SK-N-SH (cell line): Measurements from ENCODE around the gene MGRN1. TPM values are rescaled to one million over a fixed set of nuclear protein-coding genes. Genes with fewer than 3 reads are reported as not detected.

Experiments used
- CTCF ChIA-PET: fragments of 300-600, 350-600 bp; formaldehyde crosslinking; extraction: SDS; loops from one replicate; lab custom pipeline; 2021; lab: Yijun Ruan, JAX
- POLR2A ChIA-PET: fragments of 350-600 bp; sonication (Branson Sonifier 250); formaldehyde crosslinking; extraction: SDS; loops from one replicate; lab custom pipeline; 2020; ENCODE audit warnings: antibody characterized with exemption, inconsistent platforms; lab: Yijun Ruan, JAX
- DNase-seq: peaks from one replicate; pipeline ENCODE4 v3.0.0; 2012
- H2AFZ ChIP-seq: fragments of 200-600 bp; sonication (generic); 2 replicates; pipeline ENCODE4 v1.8.1; 2016; ENCODE audit warnings: antibody characterized with exemption, mild to moderate bottlenecking, low read depth
- H3F3A ChIP-seq: fragments of 200-600 bp; sonication (generic); replicated peaks from 2 replicates; pipeline ENCODE3; 2016; ENCODE audit warnings: antibody characterized with exemption, mild to moderate bottlenecking; ENCODE audit not compliant: insufficient read depth
- H3K27ac ChIP-seq, 2 experiments: fragments of 200-500 bp in 1 of 2; fragments of 200-600 bp in 1 of 2; sonication (Bioruptor generic) in 1 of 2; sonication (generic), shearing (Covaris generic) in 1 of 2; 2 replicates each; pipeline versions ENCODE4 v1.5.1 to v1.6.1; 2014 to 2016; ENCODE audit warnings: low read depth in 2 of 2, inconsistent platforms in 1 of 2, low read length in 1 of 2, mild to moderate bottlenecking in 1 of 2, mixed read lengths in 1 of 2
- H3K27me3 ChIP-seq: fragments of 200-600 bp; sonication (generic), shearing (Covaris generic); 2 replicates; pipeline ENCODE4 v1.6.1; 2016; ENCODE audit warnings: mixed run types; ENCODE audit not compliant: insufficient read depth
- H3K36me3 ChIP-seq, 2 experiments: fragments of 200-500 bp in 1 of 2; fragments of 200-600 bp in 1 of 2; sonication (Bioruptor generic) in 1 of 2; sonication (generic) in 1 of 2; replicated peaks in 1 of 2; 2 replicates each; pipeline versions ENCODE3 to v1.5.1; 2014 to 2016; ENCODE audit warnings: low read length in 1 of 2, mild to moderate bottlenecking in 1 of 2; ENCODE audit not compliant: insufficient read depth in 2 of 2, control insufficient read depth in 1 of 2
- H3K4me1 ChIP-seq, 2 experiments: fragments of 200-500 bp in 1 of 2; fragments of 200-600 bp in 1 of 2; sonication (Bioruptor generic) in 1 of 2; sonication (generic), shearing (Covaris generic) in 1 of 2; 2 replicates each; pipeline versions ENCODE4 v1.5.1 to v1.6.1; 2014 to 2016; ENCODE audit warnings: low read depth in 1 of 2, low read length in 1 of 2, mixed run types in 1 of 2; ENCODE audit not compliant: insufficient read depth in 2 of 2, control insufficient read depth in 1 of 2
- H3K4me2 ChIP-seq: fragments of 200-600 bp; sonication (generic), shearing (Covaris generic); 2 replicates; pipeline ENCODE4 v1.6.1; 2017; ENCODE audit warnings: mixed run types
- H3K4me3 ChIP-seq, 2 experiments: fragments of 200-500 bp in 1 of 2; fragments of 200-600 bp in 1 of 2; sonication (Bioruptor generic) in 1 of 2; sonication (generic), shearing (Covaris generic) in 1 of 2; 2 replicates each; pipeline versions ENCODE4 v1.5.1 to v1.8.1; 2014 to 2016; ENCODE audit warnings: low read depth in 2 of 2, inconsistent platforms in 1 of 2, low read length in 1 of 2, mild to moderate bottlenecking in 1 of 2, mixed read lengths in 1 of 2, moderate library complexity in 1 of 2
- H3K79me2 ChIP-seq: fragments of 200-600 bp; sonication (generic); 2 replicates; pipeline ENCODE4 v1.8.1; 2017; ENCODE audit warnings: mild to moderate bottlenecking; ENCODE audit not compliant: insufficient read depth
- H3K9ac ChIP-seq: fragments of 200-600 bp; sonication (generic); 2 replicates; pipeline ENCODE4 v1.6.1; 2017; ENCODE audit warnings: mixed run types
- H3K9me2 ChIP-seq: fragments of 200-600 bp; sonication (generic); 2 replicates; pipeline ENCODE4 v1.6.1; 2017; ENCODE audit warnings: mixed run types
- H3K9me3 ChIP-seq: fragments of 200-600 bp; sonication (generic); 2 replicates; pipeline ENCODE4 v1.6.1; 2017; ENCODE audit warnings: mixed run types, mild to moderate bottlenecking, moderate library complexity
- H4K20me1 ChIP-seq: fragments of 200-600 bp; sonication (generic); 2 replicates; pipeline ENCODE4 v1.6.1; 2017; ENCODE audit warnings: mild to moderate bottlenecking, mixed run types; ENCODE audit not compliant: insufficient read depth
- IRF3 ChIP-seq: fragments of 150-350 bp; IDR thresholded peaks from 2 replicates; pipeline ENCODE4 v1.6.1; 2016; ENCODE audit warnings: mild to moderate bottlenecking, low read depth, low read length
- RXRA ChIP-seq: IDR thresholded peaks from 2 replicates; pipeline ENCODE4 v1.4.0; 2012; ENCODE audit warnings: low read depth, mild to moderate bottlenecking, borderline replicate concordance
- SIN3A ChIP-seq: IDR thresholded peaks from 2 replicates; pipeline ENCODE4 v1.6.1; 2012; ENCODE audit warnings: low read depth, mild to moderate bottlenecking, low read length, moderate library complexity, borderline replicate concordance
- USF1 ChIP-seq: IDR thresholded peaks from 2 replicates; pipeline ENCODE4 v1.4.0; 2012; ENCODE audit warnings: low read depth, borderline replicate concordance
- WGBS: methylation state at CpG from one replicate; pipeline ENCODE4 v1.1.6; 2017; ENCODE audit warnings: low lambda C conversion rate; 5-methylcytosine and 5-hydroxymethylcytosine counted together
- polyA plus RNA-seq, 3 experiments: library from polyadenylated mRNA; depleted of rRNA; stranded (reverse); fragments of >200 nt; gene quantifications; 2 replicates each; pipeline ENCODE4 v1.2.3, GENCODE V29; 2012
- TF ChIP-seq, protein P1 (sequence below): fragments of 200-600 bp; sonication (generic); IDR thresholded peaks from 2 replicates; pipeline ENCODE4 v1.6.1; 2017; ENCODE audit warnings: antibody characterized with exemption, mild to moderate bottlenecking, moderate library complexity
- TF ChIP-seq, protein P2 (sequence below): IDR thresholded peaks from 2 replicates; pipeline ENCODE4 v1.4.0; 2012; ENCODE audit warnings: low read depth, borderline replicate concordance

MGRN1 gene
- polyA plus RNA-seq, 1 of the 3 experiments (the other 2 are of a cell fraction), result 13.3 TPM

DNA sequence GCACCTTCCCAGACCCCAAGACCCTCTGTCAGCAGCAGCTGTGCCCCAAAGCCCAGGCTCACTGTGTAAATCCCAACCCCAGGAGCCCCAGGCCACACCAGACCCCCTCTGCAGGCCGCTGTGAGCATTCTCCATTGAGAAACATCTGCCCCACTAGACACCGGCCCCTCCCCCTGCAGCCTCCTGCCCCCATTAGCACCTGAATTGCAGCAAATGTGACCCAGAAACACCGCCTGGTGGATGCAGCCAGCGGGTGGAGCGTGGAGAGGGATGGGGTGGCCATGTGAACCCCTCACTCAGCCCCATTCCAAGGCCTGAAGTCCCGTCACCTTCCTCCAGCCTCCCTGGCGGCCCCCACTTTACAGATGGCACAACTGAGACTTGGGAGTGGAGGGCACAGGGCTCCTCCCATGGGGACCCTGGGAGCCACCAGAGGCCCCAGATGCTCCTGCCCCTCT, 12.1 kb upstream of the MGRN1 start:
- Histone ChIP-seq H3F3A (peaks cover 13% of the 10 kb centered on the region), H3K4me1 (peaks cover 13 to 27% of the 10 kb centered on the region in 2 experiments; a peak in 3 of 4 replicates), H3K4me2 (peak overlapping the region; percentile 88; the same call in 1 of the 2 replicates), H3K27ac (no peak overlapping the region), H3K9ac (no peak overlapping the region), H3K9me2 (no peaks in the 10 kb centered on the region), H3K9me3 (no peaks in the 10 kb centered on the region), H3K79me2 (peaks cover 51% of the 10 kb centered on the region), H3K4me3 (peak overlapping the region; percentile 6 to 94; a peak in 2 of 4 replicates), H3K36me3 (peaks cover 0 to 16% of the 10 kb centered on the region in 2 experiments), H4K20me1 (peaks cover 40% of the 10 kb centered on the region), H3K27me3 (no peaks in the 10 kb centered on the region), H2AFZ (no peak overlapping the region)
- TF ChIP-seq, protein P1, sequence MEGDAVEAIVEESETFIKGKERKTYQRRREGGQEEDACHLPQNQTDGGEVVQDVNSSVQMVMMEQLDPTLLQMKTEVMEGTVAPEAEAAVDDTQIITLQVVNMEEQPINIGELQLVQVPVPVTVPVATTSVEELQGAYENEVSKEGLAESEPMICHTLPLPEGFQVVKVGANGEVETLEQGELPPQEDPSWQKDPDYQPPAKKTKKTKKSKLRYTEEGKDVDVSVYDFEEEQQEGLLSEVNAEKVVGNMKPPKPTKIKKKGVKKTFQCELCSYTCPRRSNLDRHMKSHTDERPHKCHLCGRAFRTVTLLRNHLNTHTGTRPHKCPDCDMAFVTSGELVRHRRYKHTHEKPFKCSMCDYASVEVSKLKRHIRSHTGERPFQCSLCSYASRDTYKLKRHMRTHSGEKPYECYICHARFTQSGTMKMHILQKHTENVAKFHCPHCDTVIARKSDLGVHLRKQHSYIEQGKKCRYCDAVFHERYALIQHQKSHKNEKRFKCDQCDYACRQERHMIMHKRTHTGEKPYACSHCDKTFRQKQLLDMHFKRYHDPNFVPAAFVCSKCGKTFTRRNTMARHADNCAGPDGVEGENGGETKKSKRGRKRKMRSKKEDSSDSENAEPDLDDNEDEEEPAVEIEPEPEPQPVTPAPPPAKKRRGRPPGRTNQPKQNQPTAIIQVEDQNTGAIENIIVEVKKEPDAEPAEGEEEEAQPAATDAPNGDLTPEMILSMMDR, result peak; percentile 9; the same call in 1 of the 2 replicates
- TF ChIP-seq IRF3 (no peak), RXRA (no peak)
- ChIA-PET POLR2A (no interaction called here), CTCF (interaction anchor here (1.7 to 2.1 kb wide), 2 partner anchors 11 to 64 kb away, joined by 7 to 10 read pairs; partner anchors contain the start of gene MGRN1)
- DNase-seq, result peak; percentile 63
- WGBS, result 90% methylated on average over 7 of the region's 7 CpGs

DNA sequence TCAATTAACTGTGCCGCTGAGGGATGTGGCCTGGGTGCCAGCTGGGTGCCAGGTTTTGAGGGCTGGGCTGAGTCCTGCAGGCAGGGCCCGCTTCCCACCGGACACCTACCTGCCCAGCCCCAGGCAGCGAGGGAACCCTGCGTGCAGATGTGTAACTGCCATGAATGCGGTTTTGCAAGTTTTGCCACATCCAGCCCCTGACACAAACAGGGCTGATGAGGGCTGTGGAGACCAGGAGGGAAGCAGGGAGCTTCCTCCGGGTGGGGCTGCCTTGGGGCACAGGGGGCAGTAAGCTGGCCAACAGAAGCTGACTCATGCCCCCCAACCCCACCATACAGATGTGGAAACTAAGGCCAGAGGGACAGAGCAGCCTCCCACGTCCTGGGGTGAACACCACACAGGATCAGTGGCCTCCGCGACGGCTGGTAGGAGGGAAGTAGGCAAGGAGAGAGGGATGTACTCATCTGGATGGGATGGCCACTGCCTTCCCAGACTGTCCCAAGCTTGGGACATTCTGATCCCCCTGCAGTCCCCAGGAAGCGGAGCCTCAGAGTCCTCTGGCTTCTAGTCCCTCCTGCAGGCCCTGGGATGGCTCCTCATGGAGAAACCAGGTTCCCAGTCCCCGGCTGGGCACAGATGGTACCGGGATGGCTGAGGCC, 11.5 kb upstream of the MGRN1 start:
- Histone ChIP-seq H3K9me2 (no peaks in the 10 kb centered on the region), H4K20me1 (peaks cover 40% of the 10 kb centered on the region), H3K9ac (peak overlapping the region; percentile 80), H3K27ac (no peak overlapping the region; a peak in 1 of 4 replicates), H3K27me3 (no peaks in the 10 kb centered on the region), H3K4me1 (peaks cover 13 to 32% of the 10 kb centered on the region in 2 experiments; a peak in 3 of 4 replicates), H3K36me3 (peaks cover 0 to 14% of the 10 kb centered on the region in 2 experiments), H3F3A (peaks cover 13% of the 10 kb centered on the region), H3K4me2 (peak overlapping the region; percentile 88), H3K4me3 (peak overlapping the region; percentile 83 to 94), H2AFZ (no peak overlapping the region), H3K9me3 (no peaks in the 10 kb centered on the region), H3K79me2 (peaks cover 55% of the 10 kb centered on the region)
- peak; percentile 48 for DNase-seq
- ChIA-PET POLR2A (no interaction called here), CTCF (interaction anchor here (1.7 to 2.1 kb wide), 2 partner anchors 11 to 65 kb away, joined by 7 to 10 read pairs; partner anchors contain the start of gene MGRN1)
- WGBS, result 73% methylated on average over 8 of the region's 14 CpGs
- TF ChIP-seq, protein P2, sequence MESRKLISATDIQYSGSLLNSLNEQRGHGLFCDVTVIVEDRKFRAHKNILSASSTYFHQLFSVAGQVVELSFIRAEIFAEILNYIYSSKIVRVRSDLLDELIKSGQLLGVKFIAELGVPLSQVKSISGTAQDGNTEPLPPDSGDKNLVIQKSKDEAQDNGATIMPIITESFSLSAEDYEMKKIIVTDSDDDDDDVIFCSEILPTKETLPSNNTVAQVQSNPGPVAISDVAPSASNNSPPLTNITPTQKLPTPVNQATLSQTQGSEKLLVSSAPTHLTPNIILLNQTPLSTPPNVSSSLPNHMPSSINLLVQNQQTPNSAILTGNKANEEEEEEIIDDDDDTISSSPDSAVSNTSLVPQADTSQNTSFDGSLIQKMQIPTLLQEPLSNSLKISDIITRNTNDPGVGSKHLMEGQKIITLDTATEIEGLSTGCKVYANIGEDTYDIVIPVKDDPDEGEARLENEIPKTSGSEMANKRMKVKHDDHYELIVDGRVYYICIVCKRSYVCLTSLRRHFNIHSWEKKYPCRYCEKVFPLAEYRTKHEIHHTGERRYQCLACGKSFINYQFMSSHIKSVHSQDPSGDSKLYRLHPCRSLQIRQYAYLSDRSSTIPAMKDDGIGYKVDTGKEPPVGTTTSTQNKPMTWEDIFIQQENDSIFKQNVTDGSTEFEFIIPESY, result no peak
- TF ChIP-seq SIN3A (no peak), USF1 (no peak)
